Activated CD8-positive, alpha-beta memory T cell treated with anti-CD3 and anti-CD28 coated beads for 4 hours (primary cell): ENCODE data around the gene HEXD.
A peak's percentile ranks its signal among the peaks of the same experiment; 100 is the strongest.

Experiments
- DNase-seq, 2 donors: peaks; one replicate each; pipeline ENCODE4 v3.0.0-alpha.2; 2020; ENCODE audit warnings: low read depth in 2 of 2

HEXD gene

GRCh38 chr17:82414548-82415281, 3.4 kb upstream of the HEXD start:
- peak; percentile 47 to 54 for DNase-seq

- no peak for DNase-seq
These were observed 2.8 kb upstream of the HEXD start for GRCh38 chr17:82415336-82415735.

- DNase-seq = no peak
These were observed 2.4 kb upstream of the HEXD start for GRCh38 chr17:82415786-82416185.

DNA sequence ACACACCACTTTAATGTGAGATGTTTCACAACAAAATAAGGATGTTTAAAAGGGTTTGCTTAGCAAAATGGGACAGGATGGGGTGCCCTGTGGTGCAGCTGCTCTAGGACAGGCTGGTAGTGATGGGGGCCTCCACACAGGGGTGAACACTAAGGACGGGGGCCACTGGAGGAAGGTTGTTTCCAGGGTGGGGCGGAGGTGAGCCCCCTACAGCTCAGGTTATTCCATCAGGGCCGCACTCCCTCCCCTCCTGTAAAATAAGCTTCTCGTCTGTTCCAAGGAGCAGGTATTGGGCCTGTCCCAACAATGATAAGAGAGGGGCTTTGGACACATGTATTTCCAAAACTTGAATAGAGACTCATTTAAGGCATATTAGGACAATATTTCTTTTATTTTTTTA, 1.9 kb upstream of the HEXD start:
- DNase-seq = no peak

- no peak for DNase-seq
These were observed 1.4 kb upstream of the HEXD start for GRCh38 chr17:82416771-82417170.

DNA sequence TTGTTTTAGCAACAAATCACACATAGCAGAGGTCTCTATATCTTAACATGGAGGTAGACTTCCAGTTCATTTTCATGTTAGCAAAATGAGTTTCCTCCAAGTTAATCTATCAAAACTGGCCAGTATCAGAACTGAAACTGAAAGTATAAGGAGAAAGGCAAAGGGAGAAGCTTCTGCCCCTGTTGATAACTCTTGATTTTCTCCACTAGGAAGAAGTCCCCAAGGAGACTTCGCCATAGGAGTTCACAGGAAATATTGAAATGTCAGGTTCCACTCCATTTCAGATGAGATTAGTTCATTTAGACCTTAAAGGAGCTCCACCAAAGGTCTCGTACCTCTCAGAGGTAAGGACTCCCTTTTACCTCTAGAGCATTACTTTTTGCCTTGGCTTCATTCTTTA, 1.4 kb downstream of the HEXD start:
- no peak for DNase-seq

- DNase-seq = peak in 1 of 2 donors; percentile 14
These were observed 6.1 kb downstream of the HEXD start for GRCh38 chr17:82424001-82424862.

GRCh38 chr17:82424863-82425159, 6.7 kb downstream of the HEXD start:
- DNase-seq = no peak

DNA sequence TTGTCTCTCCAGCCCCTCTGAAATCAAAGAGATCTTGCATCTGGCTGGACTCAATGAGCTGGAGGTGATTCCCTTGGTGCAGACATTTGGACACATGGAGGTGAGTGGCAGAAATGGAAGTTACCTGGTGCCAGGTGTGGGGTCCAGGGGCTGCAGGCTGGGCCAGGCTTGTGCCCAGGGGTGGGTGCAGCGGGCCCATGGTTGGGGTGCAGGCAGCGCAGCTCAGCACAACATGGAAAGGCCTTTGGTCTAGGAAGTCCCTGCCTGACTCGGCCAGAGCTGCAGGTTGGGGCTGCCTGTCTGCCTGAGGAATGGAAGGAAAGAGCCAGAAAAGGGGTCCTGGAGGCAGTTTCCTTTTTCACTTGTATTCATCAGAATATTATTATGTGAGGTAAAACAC, 10.4 kb downstream of the HEXD start:
- DNase-seq = no peak

- DNase-seq = no peak
These were observed 11.7 kb downstream of the HEXD start for GRCh38 chr17:82429824-82430223.

DNA sequence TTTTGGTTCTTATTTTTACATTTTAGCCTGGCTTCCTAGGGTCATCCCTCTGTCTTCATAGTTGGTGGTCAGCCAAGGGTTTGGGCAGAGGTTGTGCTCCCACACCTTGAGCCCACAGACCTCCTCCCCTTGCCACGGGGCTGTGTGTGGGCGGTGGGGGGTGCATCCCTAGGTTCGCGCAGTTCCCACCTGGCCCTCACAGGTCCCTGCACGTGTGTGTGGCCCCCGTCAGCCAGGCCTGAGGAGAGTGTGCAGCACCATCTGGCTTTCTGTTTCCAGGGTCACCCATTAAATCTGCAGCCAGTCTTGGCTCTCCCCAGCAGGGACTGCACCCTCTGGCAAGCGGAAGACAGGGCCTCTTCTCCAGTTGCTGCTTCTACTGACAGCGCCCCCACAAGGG, 13.9 kb downstream of the HEXD start:
- no peak for DNase-seq

DNA sequence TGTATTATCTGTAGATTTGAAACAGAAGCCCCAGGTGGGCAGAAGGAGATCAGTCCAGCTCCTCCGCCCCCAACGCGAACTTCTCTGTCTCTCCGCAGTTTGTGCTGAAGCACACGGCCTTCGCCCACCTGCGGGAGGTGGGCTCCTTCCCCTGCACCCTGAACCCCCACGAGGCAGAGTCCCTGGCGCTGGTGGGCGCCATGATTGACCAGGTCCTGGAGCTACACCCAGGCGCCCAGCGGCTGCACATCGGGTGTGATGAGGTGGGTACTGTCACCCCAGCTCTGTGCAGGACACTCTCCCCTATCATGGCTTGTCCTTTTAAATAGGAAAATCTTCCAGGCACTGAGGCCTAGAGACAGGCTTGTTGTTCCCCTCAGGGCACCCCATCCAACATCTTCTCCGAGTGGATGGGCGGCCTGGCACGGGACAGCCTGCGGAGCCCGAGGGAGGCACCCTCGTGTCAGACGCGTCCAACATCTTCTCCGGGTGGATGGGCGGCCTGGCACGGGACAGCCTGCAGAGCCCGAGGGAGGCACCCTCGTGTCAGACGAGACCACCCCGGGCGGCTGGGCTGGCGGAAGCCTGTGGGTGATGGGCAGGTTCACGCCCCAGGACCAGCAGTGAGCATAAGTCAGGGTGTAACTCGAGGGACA, 15.5 kb downstream of the HEXD start:
- no peak for DNase-seq

GRCh38 chr17:82434216-82434565, 16.0 kb downstream of the HEXD start:
- DNase-seq = no peak

DNA sequence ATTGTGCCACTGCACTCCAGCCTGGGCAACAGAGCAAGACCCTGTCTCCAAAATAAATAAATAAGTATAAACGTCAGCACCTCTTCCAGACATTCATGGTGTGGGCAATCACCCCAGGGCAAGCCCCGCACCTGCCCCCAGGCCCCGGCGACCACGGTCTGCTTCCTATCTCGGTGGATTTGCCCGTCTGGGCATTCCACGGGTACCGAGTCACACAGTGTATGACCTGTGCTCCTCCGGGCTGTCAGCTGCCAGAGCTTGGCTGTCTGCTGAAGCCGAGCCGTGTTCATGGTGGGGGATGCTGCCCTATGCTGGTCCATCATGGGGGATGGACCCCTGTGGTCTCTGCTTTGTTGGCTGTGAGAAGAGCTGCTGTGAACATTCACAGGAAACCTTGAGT, 17.0 kb downstream of the HEXD start:
- DNase-seq = no peak

GRCh38 chr17:82435601-82436583, 17.7 kb downstream of the HEXD start:
- no peak for DNase-seq

GRCh38 chr17:82436601-82437324, 18.6 kb downstream of the HEXD start:
- no peak for DNase-seq

GRCh38 chr17:82437325-82437668, 19.1 kb downstream of the HEXD start:
- DNase-seq = no peak

- DNase-seq = no peak
These were observed 20.4 kb downstream of the HEXD start for GRCh38 chr17:82438401-82439193.

- DNase-seq = no peak
These were observed 21.2 kb downstream of the HEXD start for GRCh38 chr17:82439194-82439828.

- no peak for DNase-seq
These were observed 21.8 kb downstream of the HEXD start for GRCh38 chr17:82439829-82440365.
